LHCN-M2 (cell line): Measurements from ENCODE around the gene STK4. TPM values are rescaled to one million over a fixed set of nuclear protein-coding genes. Genes with fewer than 3 reads are reported as not detected.

Source experiments
- DNase-seq: peaks from one replicate; pipeline ENCODE4 v3.0.0-alpha.2; 2012; ENCODE audit warnings: low read depth
- total RNA-seq: library from RNA; depleted of rRNA; stranded (reverse); fragments of >200 nt; gene quantifications from 2 replicates; pipeline ENCODE4 v1.2.3, GENCODE V29; 2014; rRNA removed

STK4 gene
- total RNA-seq, 1 experiment from 2014 or later, result 22.3 TPM

GRCh38 chr20:45111285-45111684 lies 145.0 kb downstream of the STK4 start:
- no peak for DNase-seq

GRCh38 chr20:45111799-45112471 lies 145.6 kb downstream of the STK4 start:
- DNase-seq, result no peak

DNA sequence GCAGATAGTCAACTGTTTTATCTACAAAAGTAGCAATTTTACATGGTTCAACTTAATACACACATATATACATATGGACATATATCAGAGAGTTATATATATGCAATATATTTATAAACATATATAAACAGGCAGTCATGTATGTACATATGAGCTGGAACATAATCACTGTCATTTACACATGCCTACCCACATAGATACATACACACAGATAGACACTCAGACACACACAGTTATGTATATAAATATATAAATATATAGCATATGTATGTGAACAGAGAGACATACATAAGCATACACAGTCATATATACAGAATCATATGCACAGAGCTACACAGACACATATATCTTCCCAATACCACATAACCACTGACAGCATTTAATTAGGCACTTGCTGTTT lies 146.4 kb downstream of the STK4 start:
- no peak for DNase-seq

GRCh38 chr20:45113865-45114264 lies 147.6 kb downstream of the STK4 start:
- no peak for DNase-seq

DNA sequence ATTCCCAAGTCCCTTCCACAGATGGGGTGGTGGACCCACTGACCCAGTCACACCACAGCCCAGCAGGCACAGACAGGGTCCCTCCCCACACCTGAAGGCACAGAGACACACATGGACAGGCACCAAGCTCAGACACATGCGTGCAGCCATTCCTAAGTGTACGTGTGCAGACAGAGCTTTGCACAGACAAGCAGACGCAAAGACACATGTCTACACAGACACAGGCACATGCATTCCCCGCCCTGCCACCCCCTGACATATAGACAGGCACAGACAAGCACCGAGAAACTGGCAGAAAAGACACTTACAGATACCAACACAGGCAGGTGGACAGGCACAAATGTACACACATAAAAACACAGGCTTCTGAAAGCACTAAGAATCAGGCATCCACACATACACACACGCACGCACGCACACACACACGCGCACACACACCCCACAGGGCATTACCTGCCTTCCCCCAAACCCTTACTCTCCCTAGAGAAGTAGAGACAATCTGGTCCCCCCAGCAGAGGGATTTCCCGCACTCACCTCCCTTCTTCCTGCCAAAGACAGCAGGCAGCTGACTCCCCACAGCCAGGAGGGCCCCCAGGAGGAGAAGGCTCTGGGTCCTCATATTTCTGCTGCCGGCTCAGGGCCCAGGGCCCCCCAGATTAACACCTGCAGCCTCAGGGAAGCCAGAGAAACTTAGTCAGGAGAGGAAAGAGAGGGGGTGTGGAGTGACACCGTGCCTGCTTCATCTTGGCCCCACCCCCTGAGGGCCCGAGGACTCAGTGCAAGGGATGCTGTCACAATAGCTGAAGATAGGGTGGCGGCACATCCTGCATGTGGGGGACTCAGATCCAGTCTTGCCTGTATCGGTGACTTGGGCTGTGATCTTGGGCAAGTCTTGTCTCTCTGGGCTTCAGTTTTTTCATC lies 148.4 kb downstream of the STK4 start, which contains the start of gene WFDC5:
Gene WFDC5 (minus strand): TSS at position 710 of the 921 bp plus-strand sequence. CDS start 91 bp downstream, at position 619.
- DNase-seq, result no peak

DNA sequence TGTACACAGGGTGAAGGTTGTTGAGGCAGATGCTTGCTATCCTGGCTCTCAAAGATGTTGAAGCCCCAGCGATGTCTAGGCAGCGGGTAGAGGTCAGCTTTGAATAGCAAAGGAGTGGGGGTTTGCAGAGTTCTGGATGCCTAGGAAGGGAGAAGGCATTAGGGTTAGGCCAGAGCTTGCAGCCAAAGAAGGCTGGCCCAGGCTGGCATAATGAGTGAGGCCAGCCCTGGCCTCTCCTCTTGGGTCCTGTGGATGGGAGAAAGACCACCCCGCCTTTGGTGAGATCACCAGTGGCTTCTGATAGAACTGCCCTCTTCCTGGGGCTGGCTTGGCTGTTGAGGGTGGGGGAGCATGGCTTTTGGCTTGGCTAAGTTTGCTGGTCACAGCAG lies 149.1 kb downstream of the STK4 start:
- no peak for DNase-seq

GRCh38 chr20:45115829-45116228 lies 149.5 kb downstream of the STK4 start:
- no peak for DNase-seq

- DNase-seq, result no peak
These were observed 151.3 kb downstream of the STK4 start for GRCh38 chr20:45117581-45117980.

DNA sequence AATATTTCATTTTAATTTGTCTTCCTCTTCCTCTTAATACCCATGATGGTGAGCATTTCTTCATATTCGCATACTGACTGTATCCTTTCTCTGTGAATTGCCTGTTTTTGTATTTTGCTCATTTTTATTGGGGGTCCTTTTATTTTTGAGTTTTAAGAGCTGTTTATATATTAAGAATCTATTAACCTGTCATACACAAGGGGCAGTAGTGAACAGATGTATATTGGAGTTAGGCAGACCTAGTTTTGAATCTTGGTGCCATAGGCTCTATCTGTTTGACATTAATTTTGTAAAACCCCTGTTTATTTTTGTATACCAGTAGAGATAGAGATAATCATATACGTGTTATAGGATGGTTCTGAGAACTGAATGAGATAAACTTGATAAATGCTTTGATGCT lies 151.7 kb downstream of the STK4 start:
- no peak for DNase-seq

- DNase-seq, result no peak
These were observed 153.4 kb downstream of the STK4 start for GRCh38 chr20:45119556-45120266.

GRCh38 chr20:45121388-45121787 lies 155.1 kb downstream of the STK4 start:
- no peak for DNase-seq

- no peak for DNase-seq
These were observed 158.1 kb downstream of the STK4 start, which contains the start of gene WFDC12 for GRCh38 chr20:45124365-45124764. Gene WFDC12 (minus strand): TSS chr20:45124465. CDS start chr20:45124447, 18 bp downstream.

DNA sequence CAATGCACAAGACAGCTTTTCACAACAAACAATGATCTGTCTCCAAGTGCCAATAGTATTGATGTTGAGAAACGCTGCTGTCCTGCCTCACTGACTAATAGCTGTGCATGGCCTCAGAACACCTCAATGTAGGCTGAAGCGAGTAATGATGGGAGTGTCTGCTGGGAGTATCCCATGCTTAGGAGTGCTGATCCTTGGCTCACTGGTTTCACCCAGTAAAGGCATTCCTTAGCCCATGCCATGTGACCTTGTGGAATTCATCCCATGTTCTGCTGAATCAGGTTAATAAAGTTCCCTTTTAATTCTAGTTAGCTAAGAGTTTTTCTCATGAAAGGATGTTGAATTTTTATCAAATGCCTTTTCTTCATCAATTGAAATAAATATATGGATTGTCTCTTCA lies 161.8 kb downstream of the STK4 start:
- no peak for DNase-seq

Other genes starting within 250 kb of the STK4 start
- gene KCNK15, start 220.6 kb upstream of the STK4 start, total RNA-seq, result not detected in 2 replicates
- gene RIMS4, start 156.0 kb upstream of the STK4 start, total RNA-seq, result not detected in 2 replicates
- gene YWHAB, start 80.8 kb upstream of the STK4 start, total RNA-seq, result 82.3 and 95.3 TPM in 2 replicates
- 7.4 and 11.1 TPM in 2 replicates for gene PABPC1L, start 56.5 kb upstream of the STK4 start, total RNA-seq
- 59.3 and 61.7 TPM in 2 replicates for gene TOMM34, start 6.1 kb upstream of the STK4 start, total RNA-seq
- gene KCNS1, start 134.6 kb downstream of the STK4 start, total RNA-seq, result not detected in 2 replicates
- not detected in 2 replicates for gene WFDC5, start 148.7 kb downstream of the STK4 start, total RNA-seq
- not detected in 2 replicates for gene WFDC12, start 158.0 kb downstream of the STK4 start, total RNA-seq
- gene PI3, start 208.4 kb downstream of the STK4 start, total RNA-seq, result not detected in 2 replicates
- not detected in 2 replicates for gene SEMG1, start 240.5 kb downstream of the STK4 start, total RNA-seq